HG02678 (cell line): ENCODE results near the gene UEVLD.
A peak's percentile ranks its signal among the peaks of the same experiment; 100 is the strongest.

Source experiments
- ATAC-seq: cut with Tn5 transposase; IDR thresholded peaks from one replicate; pipeline ENCODE4 v1.9.1; 2021; ENCODE audit warnings: mild to moderate bottlenecking, moderate library complexity; ENCODE audit not compliant: unreplicated experiment

UEVLD gene

GRCh38 chr11:18502352-18502751 is 86.2 kb downstream of the UEVLD start:
- no peak for ATAC-seq

GRCh38 chr11:18501629-18502028 is 86.9 kb downstream of the UEVLD start:
- no peak for ATAC-seq

- ATAC-seq, result no peak
Observed at GRCh38 chr11:18498039-18498438, 90.5 kb downstream of the UEVLD start.

- no peak for ATAC-seq
Observed at GRCh38 chr11:18495703-18496102, 92.8 kb downstream of the UEVLD start.

- no peak for ATAC-seq
Observed at GRCh38 chr11:18495271-18495670, 93.3 kb downstream of the UEVLD start.

GRCh38 chr11:18493310-18493709 is 95.2 kb downstream of the UEVLD start:
- ATAC-seq, result no peak

GRCh38 chr11:18492888-18493287 is 95.6 kb downstream of the UEVLD start:
- ATAC-seq, result no peak

- ATAC-seq, result no peak
Observed at GRCh38 chr11:18491924-18492323, 96.6 kb downstream of the UEVLD start.

- ATAC-seq, result no peak
Observed at GRCh38 chr11:18490736-18491485, 97.6 kb downstream of the UEVLD start.

GRCh38 chr11:18490319-18490718 is 98.2 kb downstream of the UEVLD start:
- no peak for ATAC-seq

GRCh38 chr11:18485913-18486528 is 102.5 kb downstream of the UEVLD start:
- ATAC-seq, result peak; percentile 80
